NCI-H82 (cell line): ENCODE results near the gene RTL9.
A peak's percentile ranks its signal among the peaks of the same experiment; 100 is the strongest.

ENCODE experiments used
- DNase-seq: peaks from one replicate; lab custom pipeline; 2025; lab: John Stamatoyannopoulos, UW

Gene RTL9

DNA sequence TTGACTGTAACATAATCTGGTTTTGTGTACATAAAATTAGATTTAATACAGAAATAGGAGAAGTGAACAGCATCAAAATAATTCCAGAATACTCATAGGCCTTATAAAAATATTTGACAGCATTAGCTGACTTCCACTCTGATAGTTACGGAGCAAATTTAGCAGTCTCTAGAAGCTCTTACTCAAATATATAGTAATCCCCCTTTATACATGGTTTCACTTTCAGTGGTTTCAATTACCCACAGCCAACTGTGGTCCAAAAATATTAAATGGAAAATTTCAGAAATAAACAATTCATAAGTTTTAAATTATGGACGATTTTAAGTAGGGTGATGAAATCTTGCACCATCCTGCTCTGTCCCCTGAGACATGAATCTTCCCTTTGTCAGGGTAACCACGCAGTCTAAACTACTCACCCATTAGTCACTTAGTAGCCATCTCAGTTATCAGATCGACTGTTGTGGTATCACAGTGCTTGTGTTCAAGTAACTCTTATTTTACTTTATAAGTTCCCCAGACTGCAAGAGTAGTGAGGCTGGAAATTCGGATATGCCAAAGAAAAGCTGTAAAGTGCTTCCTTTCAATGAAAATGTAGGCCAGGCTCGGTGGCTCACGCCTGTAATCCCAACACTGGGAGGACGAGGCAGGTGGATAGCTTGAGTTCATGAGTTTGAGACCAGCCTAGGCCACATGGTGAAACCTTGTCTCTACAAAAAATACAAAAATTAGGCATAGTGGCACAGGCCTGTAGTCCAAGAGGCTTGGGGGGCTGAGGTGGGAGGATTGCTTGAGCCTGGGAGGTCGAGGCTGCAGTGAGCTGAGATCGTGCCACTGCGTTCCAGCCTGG is 17.2 kb upstream of the RTL9 start:
- no peak for DNase-seq

- peak; percentile 28 for DNase-seq
These were observed 12.0 kb upstream of the RTL9 start for GRCh38 chrX:110346681-110347080.

DNA sequence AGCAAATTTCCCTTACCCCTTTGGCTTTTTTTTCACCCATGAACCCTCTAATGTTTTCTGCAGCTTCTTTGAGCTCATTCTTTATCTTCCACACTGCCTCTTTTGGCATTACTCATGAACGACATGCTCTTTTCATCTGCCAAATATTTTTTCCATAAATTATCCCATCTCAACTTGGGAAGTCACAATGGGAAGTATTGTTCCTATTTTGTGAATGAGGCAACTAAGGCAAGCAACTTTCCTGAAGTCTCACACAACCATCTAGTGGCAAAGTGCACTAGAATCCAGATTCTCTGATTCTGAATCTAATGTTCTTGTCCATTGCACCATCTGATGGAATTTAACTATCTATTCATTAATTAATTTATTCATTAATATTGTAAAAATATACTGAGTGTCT is 625 bp downstream of the RTL9 start:
- DNase-seq: no peak

GRCh38 chrX:110363244-110363643 is 4.6 kb downstream of the RTL9 start:
- no peak for DNase-seq

DNA sequence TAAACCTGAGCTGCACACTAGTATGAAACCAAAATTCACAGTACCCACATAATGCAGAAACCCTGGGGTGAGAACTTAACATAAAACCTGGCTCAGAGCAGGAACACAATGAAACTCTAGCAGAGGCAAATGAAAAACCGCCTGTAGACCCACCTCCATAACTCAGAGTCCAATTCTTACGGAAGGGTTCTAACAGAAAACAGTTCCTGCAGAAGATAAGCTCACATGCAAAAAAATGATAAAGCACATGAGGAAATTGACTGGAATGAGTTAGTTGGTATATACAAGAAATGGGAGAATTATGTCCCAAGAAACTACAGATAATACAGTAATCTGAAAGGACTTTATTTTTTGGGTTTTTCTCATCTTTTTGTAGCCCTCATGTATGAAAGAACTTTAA is 14.7 kb downstream of the RTL9 start:
- DNase-seq: no peak

GRCh38 chrX:110374559-110374958 is 15.9 kb downstream of the RTL9 start:
- no peak for DNase-seq

DNA sequence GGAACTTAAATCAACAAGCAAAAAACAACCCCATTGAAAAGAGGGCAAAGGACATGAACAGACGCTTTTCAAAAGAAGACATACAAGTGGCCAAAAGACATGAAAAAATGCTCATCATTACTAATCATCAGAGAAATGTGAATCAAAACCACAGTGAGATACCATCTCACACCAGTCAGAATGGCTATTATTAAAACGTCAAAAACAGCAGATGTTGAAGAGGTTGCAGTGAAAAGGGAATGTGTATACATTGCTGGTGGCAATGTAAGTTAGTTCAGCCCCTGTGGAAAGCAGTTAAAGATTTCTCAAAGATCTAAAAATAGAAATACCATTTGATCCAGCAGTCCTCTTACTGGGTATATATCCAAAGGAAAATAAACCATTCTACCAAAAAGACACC is 22.6 kb downstream of the RTL9 start:
- no peak for DNase-seq

DNA sequence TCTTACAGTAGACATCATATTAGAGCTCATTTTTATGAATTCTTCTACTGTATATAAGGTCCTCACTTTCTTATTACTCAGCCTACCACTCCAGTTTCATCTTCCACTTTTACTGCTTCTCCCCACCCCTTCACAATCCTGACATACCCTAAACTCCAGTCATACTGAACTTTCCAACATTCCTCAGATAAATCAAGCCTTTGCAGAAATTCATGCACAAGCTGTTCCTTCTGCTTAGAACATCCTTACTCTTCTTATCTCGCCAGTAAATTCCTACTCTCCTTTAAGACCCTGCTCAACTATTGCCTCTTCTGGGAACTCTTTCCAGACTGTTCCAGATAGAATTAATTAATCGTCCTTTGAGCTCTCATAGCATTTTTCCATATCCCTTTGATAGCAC is 24.8 kb downstream of the RTL9 start:
- no peak for DNase-seq

DNA sequence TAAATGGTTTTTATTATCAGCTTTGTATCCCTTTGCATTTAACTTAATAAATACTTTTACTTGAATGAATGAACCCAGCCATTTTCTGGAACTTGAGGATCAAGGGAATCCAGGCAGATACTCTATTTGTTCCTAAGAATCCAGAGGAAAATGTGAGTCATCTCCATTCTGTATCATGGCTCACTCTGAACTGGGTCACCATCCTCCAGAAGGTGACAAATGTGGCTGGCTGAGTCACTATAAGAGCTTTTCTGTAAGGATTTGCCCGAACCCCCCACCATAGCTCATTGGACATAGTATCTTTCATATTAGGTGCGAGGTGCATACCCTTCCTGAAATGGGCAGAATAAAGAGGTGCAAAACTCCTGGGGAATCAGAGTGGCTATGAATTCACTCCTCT is 25.8 kb downstream of the RTL9 start:
- no peak for DNase-seq

GRCh38 chrX:110389570-110389969 is 30.9 kb downstream of the RTL9 start:
- no peak for DNase-seq

GRCh38 chrX:110391086-110391485 is 32.4 kb downstream of the RTL9 start:
- no peak for DNase-seq

- DNase-seq: peak; percentile 38
These were observed 36.0 kb downstream of the RTL9 start for GRCh38 chrX:110394651-110395050.

GRCh38 chrX:110395877-110396276 is 37.2 kb downstream of the RTL9 start:
- no peak for DNase-seq

GRCh38 chrX:110396735-110397134 is 38.1 kb downstream of the RTL9 start:
- no peak for DNase-seq

DNA sequence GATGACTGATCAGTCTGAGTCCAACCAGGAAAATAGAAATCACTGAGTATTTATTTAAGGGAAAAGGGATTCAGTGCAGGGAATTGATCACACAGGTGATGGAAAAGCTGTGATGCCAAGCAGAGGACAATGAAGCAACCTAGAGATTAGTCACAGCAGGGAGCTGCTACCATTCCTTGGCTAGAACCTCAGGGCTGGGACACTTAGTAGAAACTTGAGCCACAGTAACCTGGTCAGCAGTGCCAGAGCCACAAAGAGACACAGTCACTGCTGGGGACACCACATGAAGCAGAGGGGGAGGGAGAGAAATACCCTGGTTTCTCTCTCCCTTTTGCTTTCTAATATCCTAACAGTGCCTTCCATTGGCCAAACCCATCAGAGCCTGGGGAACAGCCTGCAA is 38.7 kb downstream of the RTL9 start:
- no peak for DNase-seq

GRCh38 chrX:110397904-110398303 is 39.3 kb downstream of the RTL9 start:
- no peak for DNase-seq

- peak; percentile 38 for DNase-seq
These were observed 40.8 kb downstream of the RTL9 start for GRCh38 chrX:110399497-110399896.

GRCh38 chrX:110399966-110400365 is 41.3 kb downstream of the RTL9 start:
- DNase-seq: no peak

DNA sequence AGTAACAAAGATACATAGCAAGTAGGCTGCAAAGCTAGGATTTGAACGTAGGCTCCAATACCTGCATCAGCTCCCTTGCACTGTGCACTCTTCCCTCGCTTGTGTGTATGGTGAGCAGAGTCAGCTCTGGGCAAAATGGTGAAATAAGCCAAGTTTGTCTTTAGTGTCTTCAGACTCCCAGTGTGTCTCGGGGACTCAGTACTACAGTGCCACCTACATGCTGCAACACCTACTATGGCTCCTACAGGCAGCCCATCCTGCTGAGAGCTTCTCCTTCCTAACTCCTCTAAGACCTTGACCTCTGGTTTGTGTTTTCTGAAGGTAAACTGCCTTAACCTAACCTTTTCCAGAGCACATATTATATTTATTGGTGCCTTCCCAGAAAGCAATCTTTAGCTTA is 42.5 kb downstream of the RTL9 start:
- DNase-seq: no peak

GRCh38 chrX:110402091-110402849 is 43.6 kb downstream of the RTL9 start:
- DNase-seq: peak; percentile 5

- no peak for DNase-seq
These were observed 44.2 kb downstream of the RTL9 start for GRCh38 chrX:110402850-110403221.

- no peak for DNase-seq
These were observed 45.0 kb downstream of the RTL9 start for GRCh38 chrX:110403441-110404238.

DNA sequence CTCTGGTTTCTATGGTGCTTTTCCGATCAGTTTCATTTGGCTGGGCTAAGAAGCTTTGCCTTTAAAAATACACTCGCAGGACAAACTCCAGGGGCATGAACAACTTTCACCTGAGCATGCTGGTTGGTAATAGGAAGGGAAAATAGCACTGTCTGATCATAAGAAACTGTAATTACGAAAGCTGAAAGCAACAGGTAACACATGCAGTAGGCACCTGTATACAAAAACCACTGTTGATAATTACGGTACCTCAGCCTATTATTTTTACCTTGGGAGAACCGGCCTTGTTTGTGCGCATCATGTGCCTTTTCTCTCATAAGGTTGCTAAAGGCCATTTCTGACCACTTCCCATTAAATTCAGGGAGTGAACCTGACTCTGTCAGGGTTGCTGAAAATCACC is 45.7 kb downstream of the RTL9 start:
- DNase-seq: no peak
